Astrocyte (in vitro differentiated cells and primary cell): ENCODE results near the gene KRT6C. TPM values are rescaled to one million over a fixed set of nuclear protein-coding genes. Genes with fewer than 3 reads are reported as not detected.

ENCODE experiments used
- DNase-seq: peaks from one replicate; pipeline ENCODE4 v3.0.0-alpha.2; 2010; ENCODE audit warnings: low read depth
- FAIRE-seq: peaks from 2 replicates; lab custom pipeline; 2011; peaks lifted over from hg19 to GRCh38; lab: Jason Lieb, UNC
- H2AFZ ChIP-seq: 2 replicates; pipeline ENCODE4 v1.6.0; 2012; ENCODE audit warnings: low read depth, low read length, inconsistent platforms
- H3K27ac ChIP-seq: 2 replicates; pipeline ENCODE4 v1.5.1; 2011; ENCODE audit warnings: low read depth, low read length, inconsistent platforms
- H3K27me3 ChIP-seq: 2 replicates; pipeline ENCODE4 v1.6.0; 2011; ENCODE audit warnings: low read length, inconsistent platforms; ENCODE audit not compliant: insufficient read depth
- H3K36me3 ChIP-seq: 2 replicates; pipeline ENCODE4 v1.5.1; 2011; ENCODE audit warnings: low read length, inconsistent platforms; ENCODE audit not compliant: insufficient read depth
- H3K4me1 ChIP-seq: 2 replicates; pipeline ENCODE4 v1.5.1; 2011; ENCODE audit warnings: low read length, inconsistent platforms; ENCODE audit not compliant: insufficient read depth
- H3K4me2 ChIP-seq: 2 replicates; pipeline ENCODE4 v1.6.0; 2012; ENCODE audit warnings: low read length, inconsistent platforms
- H3K4me3 ChIP-seq: 2 replicates; pipeline ENCODE4 v1.5.1; 2011; ENCODE audit warnings: low read depth, mild to moderate bottlenecking, low read length, inconsistent platforms; ENCODE audit not compliant: insufficient read depth
- H3K79me2 ChIP-seq: 2 replicates; pipeline ENCODE4 v1.6.0; 2012; ENCODE audit warnings: mild to moderate bottlenecking, low read length, inconsistent platforms; ENCODE audit not compliant: insufficient read depth
- H3K9ac ChIP-seq: 2 replicates; pipeline ENCODE4 v1.6.0; 2012; ENCODE audit warnings: mild to moderate bottlenecking, low read length, inconsistent platforms
- H3K9me3 ChIP-seq: 2 replicates; pipeline ENCODE4 v1.5.1; 2012; ENCODE audit warnings: low read depth, mild to moderate bottlenecking, low read length, inconsistent platforms; ENCODE audit not compliant: insufficient read depth
- H4K20me1 ChIP-seq: 2 replicates; pipeline ENCODE4 v1.6.0; 2012; ENCODE audit warnings: low read length, inconsistent platforms; ENCODE audit not compliant: insufficient read depth
- H3K27ac Mint-ChIP-seq: one replicate; pipeline ENCODE4 v1.8.0; 2021; ENCODE audit warnings: mild to moderate bottlenecking, mixed read lengths; ENCODE audit not compliant: unreplicated experiment
- H3K27me3 Mint-ChIP-seq: one replicate; pipeline ENCODE4 v1.8.0; 2021; ENCODE audit warnings: low read depth, mixed read lengths; ENCODE audit not compliant: unreplicated experiment
- H3K36me3 Mint-ChIP-seq: one replicate; pipeline ENCODE4 v1.8.0; 2021; ENCODE audit warnings: low read depth, mixed read lengths; ENCODE audit not compliant: unreplicated experiment
- H3K4me1 Mint-ChIP-seq: one replicate; pipeline ENCODE4 v1.8.0; 2021; ENCODE audit warnings: low read depth, mixed read lengths; ENCODE audit not compliant: unreplicated experiment
- H3K4me3 Mint-ChIP-seq: one replicate; pipeline ENCODE4 v1.8.0; 2021; ENCODE audit warnings: mild to moderate bottlenecking, moderate library complexity, mixed read lengths; ENCODE audit not compliant: unreplicated experiment
- H3K9me3 Mint-ChIP-seq: one replicate; pipeline ENCODE4 v1.8.0; 2021; ENCODE audit warnings: mild to moderate bottlenecking, mixed read lengths; ENCODE audit not compliant: unreplicated experiment
- EZH2 ChIP-seq: IDR thresholded peaks from 2 replicates; pipeline ENCODE4 v1.6.1; 2012; ENCODE audit warnings: mild to moderate bottlenecking, low read length, inconsistent platforms; ENCODE audit not compliant: insufficient read depth
- total RNA-seq: library from RNA; stranded (reverse); gene quantifications from 2 replicates; pipeline ENCODE4 v1.2.1, GENCODE V29; 2021
- TF ChIP-seq, protein P1 (sequence below): IDR thresholded peaks from 2 replicates; pipeline ENCODE4 v1.5.1; 2011; ENCODE audit warnings: low read depth, mild to moderate bottlenecking, inconsistent platforms, low read length, moderate library complexity; ENCODE audit not compliant: insufficient read depth

Gene KRT6C
- total RNA-seq, 1 donor from 2014 or later: not detected

DNA sequence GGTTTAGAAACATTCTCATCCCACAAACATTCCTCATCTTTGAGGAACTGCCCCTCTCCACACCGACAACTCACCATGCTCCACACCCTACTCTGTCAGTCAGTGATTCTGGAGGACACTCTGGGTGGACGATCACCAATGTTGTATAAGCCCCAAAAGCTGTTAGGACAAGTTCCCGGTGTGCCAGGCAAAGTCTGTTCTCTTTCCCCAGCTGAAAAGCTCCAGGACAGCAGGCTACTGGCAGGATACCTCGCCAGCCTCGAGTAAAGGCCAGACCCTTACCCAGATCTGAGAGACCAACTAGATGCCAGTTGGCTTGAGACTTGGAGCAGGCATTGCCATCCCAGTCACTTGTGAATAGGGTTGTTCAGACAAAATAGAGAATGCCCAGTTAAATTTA lies 34.6 kb upstream of the KRT6C start:
- no peaks in the 10 kb centered on the region for H3K27me3 ChIP-seq
- Mint-ChIP-seq H3K27me3 (no peaks in the 10 kb centered on the region), H3K4me1 (peaks cover 14% of the 10 kb centered on the region), H3K4me3 (no peak overlapping the region), H3K36me3 (no peaks in the 10 kb centered on the region), H3K9me3 (no peaks in the 10 kb centered on the region), H3K27ac (no peak overlapping the region)
- no peaks in the 10 kb centered on the region for H3K79me2 ChIP-seq
- H3K36me3 ChIP-seq: no peaks in the 10 kb centered on the region
- H2AFZ ChIP-seq: no peak overlapping the region
- H3K27ac ChIP-seq: no peak overlapping the region
- peaks cover 2% of the 10 kb centered on the region for H3K4me1 ChIP-seq
- H3K9me3 ChIP-seq: no peaks in the 10 kb centered on the region
- DNase-seq (no peak), FAIRE-seq (no peak)
- H3K4me3 ChIP-seq: no peak overlapping the region
- H3K4me2 ChIP-seq: no peak overlapping the region
- TF ChIP-seq, protein P1, sequence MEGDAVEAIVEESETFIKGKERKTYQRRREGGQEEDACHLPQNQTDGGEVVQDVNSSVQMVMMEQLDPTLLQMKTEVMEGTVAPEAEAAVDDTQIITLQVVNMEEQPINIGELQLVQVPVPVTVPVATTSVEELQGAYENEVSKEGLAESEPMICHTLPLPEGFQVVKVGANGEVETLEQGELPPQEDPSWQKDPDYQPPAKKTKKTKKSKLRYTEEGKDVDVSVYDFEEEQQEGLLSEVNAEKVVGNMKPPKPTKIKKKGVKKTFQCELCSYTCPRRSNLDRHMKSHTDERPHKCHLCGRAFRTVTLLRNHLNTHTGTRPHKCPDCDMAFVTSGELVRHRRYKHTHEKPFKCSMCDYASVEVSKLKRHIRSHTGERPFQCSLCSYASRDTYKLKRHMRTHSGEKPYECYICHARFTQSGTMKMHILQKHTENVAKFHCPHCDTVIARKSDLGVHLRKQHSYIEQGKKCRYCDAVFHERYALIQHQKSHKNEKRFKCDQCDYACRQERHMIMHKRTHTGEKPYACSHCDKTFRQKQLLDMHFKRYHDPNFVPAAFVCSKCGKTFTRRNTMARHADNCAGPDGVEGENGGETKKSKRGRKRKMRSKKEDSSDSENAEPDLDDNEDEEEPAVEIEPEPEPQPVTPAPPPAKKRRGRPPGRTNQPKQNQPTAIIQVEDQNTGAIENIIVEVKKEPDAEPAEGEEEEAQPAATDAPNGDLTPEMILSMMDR: no peak
- no peak for TF ChIP-seq EZH2
- H3K9ac ChIP-seq: no peak overlapping the region
- H4K20me1 ChIP-seq: no peaks in the 10 kb centered on the region

DNA sequence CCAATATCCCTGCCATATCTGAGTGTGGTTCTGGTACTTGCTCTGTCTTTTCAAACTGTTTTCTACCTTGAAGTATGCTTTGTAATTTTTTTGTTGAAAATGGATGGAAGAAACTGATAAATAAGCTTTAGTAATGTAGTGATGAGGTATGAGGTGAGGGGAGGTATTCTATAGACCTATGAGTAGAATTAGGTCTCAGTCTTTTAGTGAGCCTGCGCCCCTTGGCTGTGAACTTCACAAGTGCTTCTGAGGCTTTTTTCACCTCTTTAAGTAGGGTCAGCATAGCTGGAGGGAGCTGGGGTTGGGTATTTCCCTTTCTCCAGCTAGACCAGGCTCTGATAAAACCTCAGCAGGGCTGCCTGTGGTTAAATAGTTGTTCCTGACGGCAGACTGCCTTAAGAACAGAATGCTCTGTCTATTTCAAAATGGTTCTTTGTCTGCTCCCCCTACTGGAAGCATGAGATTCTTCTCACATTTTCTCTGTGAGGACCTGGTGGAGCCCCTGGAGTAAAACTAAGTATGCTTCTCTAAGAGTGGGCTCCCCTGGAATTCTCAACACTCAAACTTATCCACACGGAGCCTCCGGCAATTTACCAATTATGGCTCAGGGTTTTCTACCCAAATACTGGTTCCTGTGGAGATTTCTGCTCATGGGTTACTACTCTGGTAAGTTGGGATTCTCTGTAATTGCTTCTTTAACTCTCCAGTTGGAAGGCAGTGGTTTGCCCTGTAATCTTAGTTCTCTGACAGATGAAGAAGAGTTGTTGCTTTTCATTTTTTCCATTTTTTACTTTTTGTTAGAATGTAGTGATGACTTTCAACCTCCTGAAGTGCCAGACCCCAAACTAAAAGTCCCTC lies 33.5 kb upstream of the KRT6C start:
- no peaks in the 10 kb centered on the region for H3K9me3 Mint-ChIP-seq
- no peaks in the 10 kb centered on the region for H3K36me3 Mint-ChIP-seq
- H3K4me1 ChIP-seq: peaks cover 2% of the 10 kb centered on the region
- H3K4me3 Mint-ChIP-seq: peak overlapping the region; percentile 10
- H3K79me2 ChIP-seq: no peaks in the 10 kb centered on the region
- H4K20me1 ChIP-seq: no peaks in the 10 kb centered on the region
- DNase-seq: peak; percentile 85
- no peak overlapping the region for H2AFZ ChIP-seq
- no peak overlapping the region for H3K4me3 ChIP-seq
- H3K27ac Mint-ChIP-seq: peak overlapping the region; percentile 56
- H3K9me3 ChIP-seq: no peaks in the 10 kb centered on the region
- H3K36me3 ChIP-seq: no peaks in the 10 kb centered on the region
- H3K27ac ChIP-seq: no peak overlapping the region
- peak; percentile 54 for FAIRE-seq
- no peaks in the 10 kb centered on the region for H3K27me3 Mint-ChIP-seq
- H3K4me1 Mint-ChIP-seq: peaks cover 14% of the 10 kb centered on the region
- H3K9ac ChIP-seq: peak overlapping the region; percentile 13
- no peak for TF ChIP-seq EZH2
- TF ChIP-seq, protein P1: peak; percentile 61
- H3K4me2 ChIP-seq: no peak overlapping the region
- H3K27me3 ChIP-seq: no peaks in the 10 kb centered on the region

DNA sequence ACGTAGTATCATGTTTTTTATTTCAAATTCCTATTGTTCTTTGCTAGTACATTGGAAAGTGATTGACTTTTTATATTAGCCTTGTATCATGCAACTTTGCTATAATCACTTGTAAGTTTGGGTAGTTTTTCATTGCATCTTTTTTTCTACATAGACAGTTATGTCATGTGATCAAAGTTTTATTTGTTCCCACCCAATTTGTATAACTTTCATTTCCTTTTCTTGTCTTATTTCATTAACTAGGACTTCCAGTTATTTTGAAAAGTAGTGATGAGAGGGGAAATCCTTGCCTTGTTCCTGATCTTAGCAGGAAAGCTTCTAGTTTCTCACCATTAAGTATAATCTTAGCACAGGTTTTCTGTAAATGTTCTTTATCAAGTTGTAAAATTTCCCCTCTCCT lies 29.3 kb upstream of the KRT6C start:
- H3K27ac Mint-ChIP-seq: no peak overlapping the region
- H2AFZ ChIP-seq: no peak overlapping the region
- H3K27ac ChIP-seq: no peak overlapping the region
- no peak overlapping the region for H3K4me2 ChIP-seq
- H3K4me1 Mint-ChIP-seq: peaks cover 20% of the 10 kb centered on the region
- H3K9me3 ChIP-seq: no peaks in the 10 kb centered on the region
- peaks cover 6% of the 10 kb centered on the region for H3K4me1 ChIP-seq
- FAIRE-seq (peak; percentile 85), DNase-seq (no peak)
- H3K9me3 Mint-ChIP-seq: no peaks in the 10 kb centered on the region
- H3K9ac ChIP-seq: no peak overlapping the region
- H3K79me2 ChIP-seq: no peaks in the 10 kb centered on the region
- no peaks in the 10 kb centered on the region for H3K36me3 Mint-ChIP-seq
- H3K36me3 ChIP-seq: no peaks in the 10 kb centered on the region
- H3K4me3 ChIP-seq: no peak overlapping the region
- no peaks in the 10 kb centered on the region for H4K20me1 ChIP-seq
- H3K27me3 Mint-ChIP-seq: no peaks in the 10 kb centered on the region
- no peaks in the 10 kb centered on the region for H3K27me3 ChIP-seq
- no peak overlapping the region for H3K4me3 Mint-ChIP-seq
- TF ChIP-seq, protein P1: no peak
- no peak for TF ChIP-seq EZH2
